Lower leg skin (tissue), 3 donors: ENCODE measurements around the gene PPP1R14C.

ENCODE experiments used
- POLR2A ChIP-seq, 2 donors: fragments of 450-650 bp; IDR thresholded peaks; one replicate each; pipeline ENCODE4 v1.6.1; 2016 to 2017; ENCODE audit warnings: antibody characterized with exemption in 2 of 2, mild to moderate bottlenecking in 1 of 2, moderate library complexity in 1 of 2
- TF ChIP-seq, protein P1 (sequence below), 3 donors: fragments of 450-650 bp; IDR thresholded peaks; one replicate each; pipeline ENCODE4 v1.5.1; 2016; ENCODE audit warnings: antibody characterized with exemption in 3 of 3, mild to moderate bottlenecking in 3 of 3, moderate library complexity in 2 of 3

DNA sequence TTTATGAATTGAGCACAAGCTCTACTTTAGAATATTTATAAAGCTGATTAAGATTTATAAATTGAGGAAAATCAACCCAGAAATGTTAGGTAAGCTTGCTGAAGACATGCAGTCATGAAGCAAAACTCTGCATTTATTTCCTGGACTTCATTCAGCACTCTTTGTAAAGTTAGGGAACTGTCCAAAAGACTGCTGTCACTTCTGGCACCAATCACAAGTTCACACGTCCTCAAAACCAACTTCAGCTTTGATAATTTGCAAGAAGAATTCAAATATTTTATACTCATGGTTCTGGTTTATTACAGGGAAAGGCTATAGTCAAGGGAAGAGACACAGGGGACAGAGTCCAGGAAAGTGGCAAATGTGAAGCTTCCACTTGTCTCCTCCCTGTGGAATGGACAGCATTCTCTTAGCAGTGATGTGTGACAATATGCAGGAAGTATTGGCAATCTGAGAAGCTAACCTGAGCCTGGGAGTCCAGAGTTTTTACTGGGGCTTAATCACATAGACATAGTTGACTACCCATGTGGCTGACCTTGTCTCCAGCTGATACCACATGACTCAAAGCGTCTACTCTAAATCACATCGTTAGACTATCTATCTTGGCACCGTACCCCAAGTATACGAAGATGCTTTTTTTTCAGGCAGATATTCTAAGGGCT is 85.4 kb downstream of the PPP1R14C start:
- TF ChIP-seq POLR2A (IDR thresholded peaks at IDR 0.05), result no peak
- TF ChIP-seq, protein P1, sequence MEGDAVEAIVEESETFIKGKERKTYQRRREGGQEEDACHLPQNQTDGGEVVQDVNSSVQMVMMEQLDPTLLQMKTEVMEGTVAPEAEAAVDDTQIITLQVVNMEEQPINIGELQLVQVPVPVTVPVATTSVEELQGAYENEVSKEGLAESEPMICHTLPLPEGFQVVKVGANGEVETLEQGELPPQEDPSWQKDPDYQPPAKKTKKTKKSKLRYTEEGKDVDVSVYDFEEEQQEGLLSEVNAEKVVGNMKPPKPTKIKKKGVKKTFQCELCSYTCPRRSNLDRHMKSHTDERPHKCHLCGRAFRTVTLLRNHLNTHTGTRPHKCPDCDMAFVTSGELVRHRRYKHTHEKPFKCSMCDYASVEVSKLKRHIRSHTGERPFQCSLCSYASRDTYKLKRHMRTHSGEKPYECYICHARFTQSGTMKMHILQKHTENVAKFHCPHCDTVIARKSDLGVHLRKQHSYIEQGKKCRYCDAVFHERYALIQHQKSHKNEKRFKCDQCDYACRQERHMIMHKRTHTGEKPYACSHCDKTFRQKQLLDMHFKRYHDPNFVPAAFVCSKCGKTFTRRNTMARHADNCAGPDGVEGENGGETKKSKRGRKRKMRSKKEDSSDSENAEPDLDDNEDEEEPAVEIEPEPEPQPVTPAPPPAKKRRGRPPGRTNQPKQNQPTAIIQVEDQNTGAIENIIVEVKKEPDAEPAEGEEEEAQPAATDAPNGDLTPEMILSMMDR (IDR thresholded peaks at IDR 0.05), result no peak
